Activated effector memory CD4-positive, alpha-beta T cell treated with Interleukin-2 at 50 U/mL for 16 hours (primary cell): ENCODE data around the gene HAAO.
"Not testable (repeated sequence)": the region's sequence is repeated elsewhere in the genome, so short reads cannot be mapped to it uniquely, and the experiment has no call there.

Experiments used
- DNase-seq: peaks from one replicate; pipeline ENCODE4 v3.0.0-alpha.2; 2020

The HAAO gene

GRCh38 chr2:42792583-42793333, at the start of gene HAAO:
Gene HAAO, minus strand, starts transcription at chr2:42792583. Its CDS starts 47 bp downstream, at chr2:42792536.
- DNase-seq = no peak

- DNase-seq = no peak
Measured at GRCh38 chr2:42841344-42841743, 49.0 kb upstream of the HAAO start.

- no peak for DNase-seq
Measured at GRCh38 chr2:42840760-42841159, 48.4 kb upstream of the HAAO start.

- no peak for DNase-seq
Measured at GRCh38 chr2:42839809-42840501, 47.6 kb upstream of the HAAO start.

GRCh38 chr2:42838133-42838532, 45.8 kb upstream of the HAAO start:
- no peak for DNase-seq

GRCh38 chr2:42835577-42836371, 43.4 kb upstream of the HAAO start:
- DNase-seq = no peak

- no peak for DNase-seq
Measured at GRCh38 chr2:42834161-42834560, 41.8 kb upstream of the HAAO start.

GRCh38 chr2:42832289-42832634, 39.9 kb upstream of the HAAO start:
- DNase-seq = no peak

GRCh38 chr2:42831575-42832288, 39.3 kb upstream of the HAAO start:
- not testable (repeated sequence) for DNase-seq

GRCh38 chr2:42830922-42831574, 38.7 kb upstream of the HAAO start:
- DNase-seq = no peak

GRCh38 chr2:42829671-42830440, 37.5 kb upstream of the HAAO start:
- no peak for DNase-seq

- DNase-seq = peak; percentile 44
Measured at GRCh38 chr2:42828487-42829425, 36.4 kb upstream of the HAAO start.

- peak; percentile 63 for DNase-seq
Measured at GRCh38 chr2:42827647-42828486, 35.5 kb upstream of the HAAO start.

- no peak for DNase-seq
Measured at GRCh38 chr2:42826231-42826630, 33.8 kb upstream of the HAAO start.

GRCh38 chr2:42824454-42824807, 32.0 kb upstream of the HAAO start:
- DNase-seq = no peak

- DNase-seq = no peak
Measured at GRCh38 chr2:42823744-42824453, 31.5 kb upstream of the HAAO start.

GRCh38 chr2:42819160-42819559, 26.8 kb upstream of the HAAO start:
- DNase-seq = no peak

- no peak for DNase-seq
Measured at GRCh38 chr2:42815726-42816125, 23.3 kb upstream of the HAAO start.

GRCh38 chr2:42813763-42814162, 21.4 kb upstream of the HAAO start:
- no peak for DNase-seq
